Fibroblast of skin of back (primary cell): Measurements from ENCODE around the gene GLI1.
A peak's percentile ranks its signal among the peaks of the same experiment; 100 is the strongest.
"Not testable (repeated sequence)": the region's sequence is repeated elsewhere in the genome, so short reads cannot be mapped to it uniquely, and the experiment has no call there.

ENCODE experiments used
- DNase-seq: peaks from one replicate; pipeline ENCODE4 v3.0.0-alpha.2; 2013

The GLI1 gene

DNA sequence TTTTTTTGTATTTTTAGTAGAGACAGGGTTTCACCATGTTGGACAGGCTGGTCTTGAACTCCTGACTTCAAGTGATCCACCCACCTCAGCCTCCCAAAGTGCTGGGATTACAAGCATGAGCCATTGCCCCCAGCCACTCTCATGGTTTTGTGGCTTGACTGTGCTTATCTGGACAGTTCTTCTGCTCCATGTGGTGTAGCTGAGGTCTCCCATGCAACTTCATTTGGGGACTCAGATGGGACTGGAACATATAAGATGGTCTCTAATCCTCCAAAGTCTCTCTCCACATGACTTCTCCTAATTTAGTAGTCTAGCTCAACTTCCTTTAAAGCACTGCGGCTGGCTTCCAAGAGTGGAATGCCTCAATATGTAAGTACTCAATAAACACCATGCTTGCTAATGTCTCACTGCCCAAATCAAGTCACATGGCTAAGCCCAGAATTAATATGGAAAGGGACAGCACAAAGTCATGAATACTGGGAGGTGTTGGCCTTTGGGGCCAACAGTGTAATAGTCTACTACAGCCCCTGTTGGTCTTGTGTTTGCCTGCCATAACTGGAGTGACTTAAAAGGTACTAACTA, 17.6 kb upstream of the GLI1 start:
- peak; percentile 16 for DNase-seq

DNA sequence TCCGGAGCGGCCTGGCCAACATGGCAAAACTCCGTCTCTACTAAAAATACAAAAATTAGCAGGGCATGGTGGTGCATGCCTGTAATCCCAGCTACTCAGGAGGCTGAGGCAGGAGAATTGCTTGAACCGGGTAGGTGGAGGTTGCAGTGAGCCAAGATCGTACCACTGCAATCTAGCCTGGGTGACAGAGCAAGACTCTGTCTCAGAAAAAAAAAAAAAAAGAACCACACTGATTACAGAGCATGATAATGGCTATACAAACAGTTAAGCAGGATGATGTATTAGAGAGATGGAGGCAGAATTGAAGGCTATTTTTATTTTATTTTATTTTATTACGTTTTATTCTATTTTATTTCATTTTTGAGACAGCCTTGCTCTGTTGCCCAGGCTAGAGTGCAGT, 15.2 kb upstream of the GLI1 start:
- DNase-seq: not testable (repeated sequence)

DNA sequence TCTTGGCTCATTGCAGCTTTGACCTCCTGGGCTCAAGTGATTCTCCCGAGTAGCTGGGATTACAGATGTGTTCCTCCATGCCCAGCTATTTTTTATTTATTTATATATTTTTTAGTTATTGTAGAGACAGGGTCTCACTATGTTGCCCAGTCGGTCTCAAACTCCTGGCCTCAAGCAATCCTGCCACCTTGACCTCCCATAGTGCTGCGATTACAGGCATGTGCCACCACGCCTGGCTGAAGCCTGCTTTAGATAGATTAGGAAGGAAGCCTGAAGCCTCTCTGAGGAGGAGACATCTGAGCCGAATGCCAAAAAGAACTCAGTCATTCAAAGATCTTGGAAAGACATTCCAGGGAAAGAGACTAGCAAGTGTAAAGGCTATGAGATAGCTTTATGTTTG, 14.8 kb upstream of the GLI1 start:
- no peak for DNase-seq

DNA sequence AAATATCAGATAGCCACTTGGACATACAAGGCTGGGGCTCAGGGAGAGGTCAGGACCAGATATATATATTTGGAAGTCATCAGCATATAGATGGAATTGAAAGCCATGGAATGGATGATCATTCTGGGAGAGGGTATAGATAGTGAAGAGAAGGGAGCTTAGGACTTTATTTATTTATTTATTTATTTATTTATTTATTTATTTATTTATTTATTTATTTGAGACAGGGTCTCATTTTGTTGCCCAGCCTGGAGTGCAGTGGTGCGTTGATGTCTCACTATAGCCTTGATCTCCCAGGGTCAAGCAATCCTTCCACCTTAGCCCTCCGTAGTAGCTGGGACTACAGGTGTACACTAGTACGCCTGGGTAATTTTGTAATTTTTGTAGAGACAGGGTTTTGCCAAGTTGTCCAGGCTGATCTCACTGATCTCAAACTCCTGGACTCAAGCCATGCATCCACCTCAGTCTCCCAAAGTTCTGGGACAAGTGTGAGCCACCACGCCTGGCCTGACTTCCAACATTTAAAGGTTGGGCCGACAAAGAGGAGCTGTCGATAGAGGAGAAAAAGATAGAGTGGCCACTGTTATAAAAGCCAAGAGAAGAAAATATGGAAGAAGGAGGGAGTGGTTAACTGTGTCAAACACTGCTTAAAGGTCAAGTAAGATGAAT, 13.2 kb upstream of the GLI1 start:
- no peak for DNase-seq

DNA sequence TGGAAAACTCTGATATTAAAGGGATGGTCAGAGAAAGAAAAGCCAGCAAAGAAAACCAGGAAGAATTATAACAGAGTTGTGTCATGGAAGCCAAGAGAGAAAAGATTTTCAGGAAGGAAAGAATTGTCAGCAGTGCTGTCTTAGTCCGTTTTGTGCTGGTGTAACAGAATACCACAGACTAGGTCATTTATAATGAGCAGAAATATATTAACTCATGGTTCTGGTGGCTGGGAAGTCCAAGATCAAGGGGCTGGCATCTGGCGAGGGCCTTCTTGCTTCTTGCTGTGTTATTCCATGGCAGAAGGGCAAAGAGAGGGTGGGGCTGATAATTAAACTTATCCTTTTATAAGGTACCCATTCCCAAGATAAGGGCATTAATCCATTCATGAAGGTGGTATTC, 10.9 kb upstream of the GLI1 start:
- DNase-seq: no peak

DNA sequence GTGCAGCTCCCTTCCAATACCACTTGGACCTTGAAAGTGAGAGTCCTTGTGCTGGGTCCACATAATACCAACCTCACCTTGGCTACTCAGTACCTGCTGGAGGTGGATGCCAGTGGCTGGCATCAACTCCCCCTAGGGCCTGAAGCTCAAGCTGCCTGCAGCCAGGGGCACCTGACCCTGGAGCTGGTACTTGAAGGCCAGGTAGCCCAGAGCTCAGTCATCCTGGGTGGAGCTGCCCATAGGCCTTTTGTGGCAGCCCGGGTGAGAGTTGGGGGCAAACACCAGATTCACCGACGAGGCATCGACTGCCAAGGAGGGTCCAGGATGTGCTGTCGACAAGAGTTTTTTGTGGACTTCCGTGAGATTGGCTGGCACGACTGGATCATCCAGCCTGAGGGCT, 10.2 kb upstream of the GLI1 start:
- DNase-seq: no peak

DNA sequence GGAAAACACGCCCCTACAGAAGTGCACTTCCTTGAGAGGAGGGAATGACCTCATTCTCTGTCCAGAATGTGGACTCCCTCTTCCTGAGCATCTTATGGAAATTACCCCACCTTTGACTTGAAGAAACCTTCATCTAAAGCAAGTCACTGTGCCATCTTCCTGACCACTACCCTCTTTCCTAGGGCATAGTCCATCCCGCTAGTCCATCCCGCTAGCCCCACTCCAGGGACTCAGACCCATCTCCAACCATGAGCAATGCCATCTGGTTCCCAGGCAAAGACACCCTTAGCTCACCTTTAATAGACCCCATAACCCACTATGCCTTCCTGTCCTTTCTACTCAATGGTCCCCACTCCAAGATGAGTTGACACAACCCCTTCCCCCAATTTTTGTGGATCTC, 9.5 kb upstream of the GLI1 start:
- no peak for DNase-seq

DNA sequence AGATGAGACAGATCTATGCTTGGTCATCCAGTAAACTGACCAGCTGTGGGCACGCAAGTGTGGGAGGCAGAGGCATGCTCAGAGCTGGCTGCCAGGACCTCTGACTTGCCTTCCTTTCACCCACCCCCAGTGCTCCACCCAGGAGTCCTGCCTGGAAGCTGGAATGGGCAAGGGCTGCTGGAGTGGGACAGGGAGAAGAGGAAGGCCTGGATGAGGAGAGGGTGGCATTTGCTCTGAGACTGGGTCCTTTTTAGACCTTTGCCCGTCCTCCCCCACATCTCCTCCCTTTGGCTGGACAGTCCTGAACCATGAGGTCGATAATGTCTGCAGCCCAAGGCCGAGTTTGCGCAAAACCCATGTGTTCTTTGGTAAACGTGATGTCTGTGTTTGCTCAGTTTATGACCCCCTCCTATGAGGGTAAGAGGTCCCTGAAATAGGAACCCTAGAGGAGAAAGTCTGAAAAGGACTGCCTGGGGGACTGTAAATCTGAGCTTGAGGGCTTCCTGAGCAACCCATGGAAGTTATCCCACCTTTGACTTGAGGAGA, 8.3 kb upstream of the GLI1 start:
- no peak for DNase-seq

DNA sequence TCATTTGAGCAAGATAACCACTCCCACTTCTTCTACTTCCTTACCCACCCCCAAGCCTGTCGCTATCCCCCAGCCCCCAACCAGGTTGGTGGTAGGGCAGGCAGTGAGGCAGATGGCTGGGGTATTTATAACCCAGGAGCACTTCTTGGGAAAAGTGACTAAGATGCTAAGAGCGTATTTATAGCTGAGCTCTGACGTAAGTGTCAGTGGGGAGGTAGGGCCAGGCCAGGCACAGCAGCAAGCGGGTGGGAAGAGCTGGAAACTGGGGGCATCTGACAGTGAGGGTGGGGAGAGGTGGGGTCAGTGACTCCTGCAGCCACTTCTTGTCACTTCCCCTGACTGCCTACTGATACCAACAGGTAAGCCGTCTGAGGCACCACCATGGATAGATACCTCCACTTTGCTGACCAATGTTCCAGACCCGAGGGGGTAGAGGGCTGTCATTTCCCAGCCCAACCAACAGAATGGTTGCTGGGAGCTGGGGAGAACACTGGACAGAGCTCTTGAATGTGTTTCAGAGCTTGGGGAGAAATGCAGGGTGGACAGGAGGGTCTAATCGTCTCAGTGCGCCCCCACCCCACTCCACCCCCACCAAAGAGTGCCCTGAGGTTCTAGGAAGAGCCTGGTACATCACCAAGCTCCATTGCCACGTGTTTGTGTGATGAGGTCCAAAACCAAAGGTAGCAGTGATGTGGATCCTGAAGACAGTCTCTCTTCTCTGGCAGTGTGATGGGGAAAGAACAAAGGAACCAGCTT, 7.2 kb upstream of the GLI1 start:
- DNase-seq: peak; percentile 90

DNA sequence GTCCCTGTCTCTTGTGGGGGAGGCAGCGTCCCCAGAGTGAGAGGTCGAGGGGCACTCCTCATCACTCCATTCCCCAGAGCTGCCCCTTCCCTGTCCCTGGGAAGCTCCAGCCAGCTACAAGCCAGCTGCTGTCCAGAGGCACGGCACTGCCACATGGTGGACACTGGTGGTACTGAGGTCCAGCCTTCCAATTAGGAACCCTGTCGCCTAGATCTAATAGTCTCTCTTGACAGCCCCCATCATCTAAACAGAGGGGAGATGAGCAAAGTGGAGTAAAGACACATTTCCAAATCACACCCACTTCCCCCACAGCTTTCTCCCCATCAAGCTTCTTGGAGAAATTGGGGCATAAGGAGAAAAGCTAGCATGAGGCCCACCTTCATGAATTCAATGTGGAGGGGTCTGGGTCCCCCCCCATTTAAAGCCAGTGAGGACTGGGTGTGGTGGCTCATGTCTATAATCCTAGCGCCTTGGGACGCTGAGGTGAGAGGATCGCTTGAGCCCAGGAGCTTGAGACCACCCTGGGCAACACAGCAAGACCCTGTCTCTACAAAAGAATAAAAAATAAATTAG, 6.6 kb upstream of the GLI1 start:
- DNase-seq: peak; percentile 79

DNA sequence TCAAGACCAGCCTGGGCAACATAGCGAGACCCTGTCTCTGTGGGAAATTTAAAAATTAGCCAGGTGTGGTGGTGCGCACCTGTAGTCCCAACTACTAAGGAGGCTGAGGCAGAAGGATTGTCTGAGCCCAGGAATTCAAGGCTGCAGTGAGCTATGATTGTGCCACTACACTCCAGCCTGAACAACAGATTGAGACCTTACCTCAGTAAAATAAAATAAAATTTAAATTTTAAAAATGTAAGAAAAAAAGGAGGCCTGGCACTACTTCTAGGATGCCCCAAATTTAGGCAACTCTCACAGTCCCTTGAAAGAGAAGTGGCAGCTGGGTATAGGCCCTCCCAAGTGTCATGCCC, 5.4 kb upstream of the GLI1 start:
- no peak for DNase-seq

DNA sequence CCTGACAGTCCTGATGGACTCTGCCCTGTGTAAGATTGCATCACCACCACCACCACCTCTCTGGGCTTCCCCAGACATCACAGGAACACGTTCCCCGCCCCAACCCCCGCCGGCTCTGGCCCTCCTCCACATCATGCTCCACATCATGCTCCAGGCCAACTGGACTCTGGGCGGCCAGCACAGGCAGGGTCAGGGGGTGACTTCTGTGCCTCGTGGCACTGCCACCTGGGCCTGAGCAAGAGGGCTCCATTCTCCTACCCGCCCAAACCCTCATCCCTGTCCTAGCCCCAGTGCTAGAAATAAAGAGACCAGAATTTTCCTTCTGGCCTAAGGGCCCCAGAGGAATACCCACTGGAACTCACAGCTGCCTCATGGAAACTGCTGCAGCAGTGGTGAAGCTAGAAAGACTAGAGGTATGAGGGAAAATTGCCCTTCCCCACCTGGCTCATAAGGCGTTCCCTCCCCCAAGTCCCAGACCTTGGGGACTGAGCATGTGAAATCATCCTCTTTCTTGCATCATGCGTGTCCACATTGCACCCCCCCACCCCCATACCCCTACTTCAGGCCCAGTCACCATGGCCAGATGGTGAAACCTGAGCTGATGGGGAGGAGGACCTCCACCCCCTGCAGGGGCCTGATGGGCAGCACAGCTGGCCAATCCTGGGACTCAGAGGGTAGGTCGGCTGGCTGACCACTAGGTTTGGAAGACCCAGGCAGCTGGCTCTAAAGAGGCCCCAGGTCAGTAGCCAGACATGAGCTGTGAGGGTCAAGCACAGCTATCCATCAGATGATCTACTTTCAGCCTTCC, 4.8 kb upstream of the GLI1 start, which contains the start of gene INHBE:
INHBE (plus strand) TSS at position 742 of the 808 bp plus-strand sequence. CDS start 230 bp downstream, outside the sequence.
- peak; percentile 92 for DNase-seq

DNA sequence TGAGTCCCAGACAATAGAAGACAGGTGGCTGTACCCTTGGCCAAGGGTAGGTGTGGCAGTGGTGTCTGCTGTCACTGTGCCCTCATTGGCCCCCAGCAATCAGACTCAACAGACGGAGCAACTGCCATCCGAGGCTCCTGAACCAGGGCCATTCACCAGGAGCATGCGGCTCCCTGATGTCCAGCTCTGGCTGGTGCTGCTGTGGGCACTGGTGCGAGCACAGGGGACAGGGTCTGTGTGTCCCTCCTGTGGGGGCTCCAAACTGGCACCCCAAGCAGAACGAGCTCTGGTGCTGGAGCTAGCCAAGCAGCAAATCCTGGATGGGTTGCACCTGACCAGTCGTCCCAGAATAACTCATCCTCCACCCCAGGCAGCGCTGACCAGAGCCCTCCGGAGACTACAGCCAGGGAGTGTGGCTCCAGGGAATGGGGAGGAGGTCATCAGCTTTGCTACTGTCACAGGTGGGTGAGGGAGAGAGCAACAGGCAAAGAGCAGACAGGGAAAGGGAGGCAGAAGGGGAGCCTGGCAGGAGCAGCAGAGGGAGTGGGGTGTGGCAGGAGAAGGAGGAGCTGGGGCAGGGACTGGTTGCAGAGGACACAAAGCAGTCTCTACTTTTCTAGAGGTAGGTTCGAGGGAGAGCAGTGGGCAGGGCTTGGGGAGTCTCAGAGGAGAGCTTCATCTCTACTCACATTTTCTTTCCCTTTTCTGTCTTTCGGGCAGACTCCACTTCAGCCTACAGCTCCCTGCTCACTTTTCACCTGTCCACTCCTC, 4.0 kb upstream of the GLI1 start:
- DNase-seq: no peak

DNA sequence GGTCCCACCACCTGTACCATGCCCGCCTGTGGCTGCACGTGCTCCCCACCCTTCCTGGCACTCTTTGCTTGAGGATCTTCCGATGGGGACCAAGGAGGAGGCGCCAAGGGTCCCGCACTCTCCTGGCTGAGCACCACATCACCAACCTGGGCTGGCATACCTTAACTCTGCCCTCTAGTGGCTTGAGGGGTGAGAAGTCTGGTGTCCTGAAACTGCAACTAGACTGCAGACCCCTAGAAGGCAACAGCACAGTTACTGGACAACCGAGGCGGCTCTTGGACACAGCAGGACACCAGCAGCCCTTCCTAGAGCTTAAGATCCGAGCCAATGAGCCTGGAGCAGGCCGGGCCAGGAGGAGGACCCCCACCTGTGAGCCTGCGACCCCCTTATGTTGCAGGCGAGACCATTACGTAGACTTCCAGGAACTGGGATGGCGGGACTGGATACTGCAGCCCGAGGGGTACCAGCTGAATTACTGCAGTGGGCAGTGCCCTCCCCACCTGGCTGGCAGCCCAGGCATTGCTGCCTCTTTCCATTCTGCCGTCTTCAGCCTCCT, 3.4 kb upstream of the GLI1 start:
- DNase-seq: peak; percentile 64

DNA sequence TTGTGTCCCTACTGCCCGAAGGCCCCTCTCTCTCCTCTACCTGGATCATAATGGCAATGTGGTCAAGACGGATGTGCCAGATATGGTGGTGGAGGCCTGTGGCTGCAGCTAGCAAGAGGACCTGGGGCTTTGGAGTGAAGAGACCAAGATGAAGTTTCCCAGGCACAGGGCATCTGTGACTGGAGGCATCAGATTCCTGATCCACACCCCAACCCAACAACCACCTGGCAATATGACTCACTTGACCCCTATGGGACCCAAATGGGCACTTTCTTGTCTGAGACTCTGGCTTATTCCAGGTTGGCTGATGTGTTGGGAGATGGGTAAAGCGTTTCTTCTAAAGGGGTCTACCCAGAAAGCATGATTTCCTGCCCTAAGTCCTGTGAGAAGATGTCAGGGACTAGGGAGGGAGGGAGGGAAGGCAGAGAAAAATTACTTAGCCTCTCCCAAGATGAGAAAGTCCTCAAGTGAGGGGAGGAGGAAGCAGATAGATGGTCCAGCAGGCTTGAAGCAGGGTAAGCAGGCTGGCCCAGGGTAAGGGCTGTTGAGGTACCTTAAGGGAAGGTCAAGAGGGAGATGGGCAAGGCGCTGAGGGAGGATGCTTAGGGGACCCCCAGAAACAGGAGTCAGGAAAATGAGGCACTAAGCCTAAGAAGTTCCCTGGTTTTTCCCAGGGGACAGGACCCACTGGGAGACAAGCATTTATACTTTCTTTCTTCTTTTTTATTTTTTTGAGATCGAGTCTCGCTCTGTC, 2.7 kb upstream of the GLI1 start:
- DNase-seq: no peak

DNA sequence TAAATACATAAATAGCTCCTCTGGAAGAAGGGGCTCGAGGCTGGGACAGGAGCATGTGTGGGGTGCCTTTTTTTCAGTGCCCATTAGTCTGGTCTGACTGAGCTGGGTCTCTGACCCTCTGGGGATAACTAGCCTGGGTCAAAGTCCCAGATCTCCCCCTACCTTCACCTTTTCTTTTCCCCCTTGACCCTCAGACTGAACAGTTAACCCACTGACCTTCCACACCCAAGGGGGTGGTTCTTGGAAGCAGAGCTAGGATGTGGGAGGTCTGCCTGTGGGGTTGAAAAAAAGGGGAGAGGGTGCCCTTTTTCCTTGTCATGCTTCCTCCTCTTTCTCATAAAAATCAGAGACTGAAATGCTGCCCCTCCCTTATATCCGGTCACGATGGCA, 925 bp upstream of the GLI1 start:
- no peak for DNase-seq

DNA sequence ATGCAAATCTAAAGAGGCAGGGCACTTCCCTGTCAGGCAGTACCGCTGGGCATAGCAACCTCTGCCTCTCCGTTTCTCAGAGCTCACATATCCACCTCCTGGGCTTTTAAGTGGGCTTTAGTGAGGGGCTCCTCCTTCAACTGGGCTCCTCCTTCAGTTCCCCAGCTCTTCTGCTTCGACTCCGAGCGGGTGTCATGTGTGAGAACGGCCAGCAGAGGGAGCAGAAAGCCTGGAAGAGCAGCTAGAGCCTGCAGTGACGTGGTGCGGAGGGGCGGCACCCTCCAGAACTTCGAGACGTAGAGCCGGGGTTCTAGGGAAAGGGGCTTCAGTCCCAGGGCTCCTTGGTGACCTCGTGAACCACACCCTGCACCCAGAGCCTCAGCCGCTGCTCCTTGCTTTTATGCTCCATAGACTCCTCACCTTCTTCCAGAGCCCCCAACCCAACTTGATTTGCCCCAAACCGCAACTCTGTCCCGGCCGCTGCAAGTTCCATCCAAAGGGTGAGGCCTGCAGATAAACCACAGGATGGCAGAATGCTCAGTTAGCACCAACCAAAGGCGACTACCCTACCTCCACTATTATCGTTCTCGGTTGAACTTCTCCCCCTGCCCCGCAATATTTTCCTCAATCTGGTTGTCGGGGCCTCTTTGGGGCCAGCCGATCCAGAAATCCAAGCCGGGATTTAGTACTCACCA, 383 bp upstream of the GLI1 start:
- DNase-seq: peak; percentile 95

DNA sequence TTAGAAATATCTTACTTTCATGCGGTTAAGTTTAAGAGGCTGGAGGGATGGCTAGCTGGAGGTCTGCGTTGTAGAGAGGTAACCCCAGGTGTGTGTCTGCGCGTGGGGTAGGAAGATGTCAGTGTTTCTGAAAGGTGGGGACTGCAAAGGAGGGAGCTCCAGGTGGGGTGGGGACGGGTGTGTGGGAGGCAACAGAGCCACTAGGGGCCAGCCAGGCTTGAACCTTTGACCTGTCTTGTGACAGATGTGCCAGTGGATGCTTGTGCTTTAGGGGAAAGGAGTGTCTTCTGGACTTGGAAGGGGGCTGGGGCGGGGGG, 841 bp downstream of the GLI1 start:
- DNase-seq: no peak

DNA sequence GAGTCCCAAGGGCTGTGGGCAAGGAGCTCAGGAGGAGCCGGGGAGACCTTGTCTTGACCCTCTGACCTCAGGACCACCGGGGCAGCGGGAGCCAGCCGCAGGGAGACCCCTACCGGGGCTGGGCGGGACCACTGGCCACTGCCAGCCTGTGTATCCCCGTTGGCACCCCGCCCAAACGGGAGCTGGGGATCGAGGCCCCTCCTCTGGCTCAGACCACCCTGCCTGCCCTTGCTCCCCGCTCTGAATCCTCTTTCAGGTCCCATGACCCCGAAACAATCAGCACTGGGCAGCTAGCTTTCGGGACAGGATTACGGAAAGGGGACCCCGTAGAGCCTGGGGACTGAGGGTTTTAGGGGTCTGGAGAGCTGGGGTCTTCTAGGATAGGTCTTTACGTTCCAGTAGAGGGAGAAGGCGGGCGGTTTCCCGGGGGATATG, 1.3 kb downstream of the GLI1 start:
- no peak for DNase-seq

DNA sequence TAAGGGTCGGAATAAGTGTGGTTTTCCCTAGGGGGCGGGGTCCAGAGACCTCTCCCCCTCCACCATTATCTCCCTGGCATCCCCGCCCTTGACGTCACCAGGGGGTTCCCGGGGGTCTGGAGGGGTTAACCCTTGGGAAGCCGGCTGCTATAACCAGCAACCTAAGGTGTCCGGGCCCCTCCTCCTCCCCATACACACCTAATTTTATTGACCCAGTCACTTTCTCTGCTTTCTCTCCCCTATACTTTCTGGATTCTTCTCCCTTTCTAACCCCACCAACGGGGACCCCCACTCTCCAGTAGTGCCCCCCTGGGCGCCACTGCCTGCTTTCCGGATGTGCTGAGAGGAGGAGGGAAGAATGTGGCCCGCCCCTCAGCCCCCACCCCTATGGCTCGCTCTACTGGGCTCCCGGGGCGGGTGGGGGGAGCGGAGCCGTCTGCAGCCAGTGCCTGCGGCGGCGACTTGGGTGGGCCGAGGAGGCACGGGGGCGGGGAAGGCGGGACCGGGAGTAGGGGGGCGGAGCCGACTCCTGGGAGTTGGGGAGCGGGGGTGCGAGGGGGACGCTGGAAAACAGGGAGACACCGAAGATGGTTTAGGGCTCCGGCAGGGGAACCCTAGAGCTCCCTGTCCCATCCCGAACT, 1.8 kb downstream of the GLI1 start:
- peak; percentile 79 for DNase-seq
